LNCAP (cell line): ENCODE results near the gene WWOX.

Experiments used
- TF ChIP-seq, protein P1 (sequence below): fragments of 450-650 bp; IDR thresholded peaks from 2 replicates; pipeline ENCODE4 v1.5.1; 2017; ENCODE audit warnings: mild to moderate bottlenecking

The WWOX gene

DNA sequence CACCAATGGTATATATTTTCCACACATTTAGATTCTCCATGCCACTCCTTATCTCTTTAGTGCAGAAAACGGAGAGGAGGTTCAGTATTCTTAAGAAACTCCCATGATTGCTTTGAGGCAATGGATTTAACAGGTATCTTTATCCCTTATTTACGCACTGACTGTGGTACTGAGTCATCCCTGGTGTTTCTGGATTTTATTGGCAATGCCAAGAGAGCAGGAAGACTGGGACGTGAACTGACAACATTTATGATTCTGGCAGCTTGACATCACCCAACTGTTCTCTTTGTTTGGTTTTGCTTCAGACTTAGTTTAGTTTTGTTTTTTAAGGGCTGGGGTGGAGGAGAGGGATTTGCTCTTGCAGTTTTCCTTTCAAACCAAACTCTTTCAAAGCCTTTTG, 131.4 kb downstream of the WWOX start:
- TF ChIP-seq, protein P1, sequence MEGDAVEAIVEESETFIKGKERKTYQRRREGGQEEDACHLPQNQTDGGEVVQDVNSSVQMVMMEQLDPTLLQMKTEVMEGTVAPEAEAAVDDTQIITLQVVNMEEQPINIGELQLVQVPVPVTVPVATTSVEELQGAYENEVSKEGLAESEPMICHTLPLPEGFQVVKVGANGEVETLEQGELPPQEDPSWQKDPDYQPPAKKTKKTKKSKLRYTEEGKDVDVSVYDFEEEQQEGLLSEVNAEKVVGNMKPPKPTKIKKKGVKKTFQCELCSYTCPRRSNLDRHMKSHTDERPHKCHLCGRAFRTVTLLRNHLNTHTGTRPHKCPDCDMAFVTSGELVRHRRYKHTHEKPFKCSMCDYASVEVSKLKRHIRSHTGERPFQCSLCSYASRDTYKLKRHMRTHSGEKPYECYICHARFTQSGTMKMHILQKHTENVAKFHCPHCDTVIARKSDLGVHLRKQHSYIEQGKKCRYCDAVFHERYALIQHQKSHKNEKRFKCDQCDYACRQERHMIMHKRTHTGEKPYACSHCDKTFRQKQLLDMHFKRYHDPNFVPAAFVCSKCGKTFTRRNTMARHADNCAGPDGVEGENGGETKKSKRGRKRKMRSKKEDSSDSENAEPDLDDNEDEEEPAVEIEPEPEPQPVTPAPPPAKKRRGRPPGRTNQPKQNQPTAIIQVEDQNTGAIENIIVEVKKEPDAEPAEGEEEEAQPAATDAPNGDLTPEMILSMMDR, result no peak

DNA sequence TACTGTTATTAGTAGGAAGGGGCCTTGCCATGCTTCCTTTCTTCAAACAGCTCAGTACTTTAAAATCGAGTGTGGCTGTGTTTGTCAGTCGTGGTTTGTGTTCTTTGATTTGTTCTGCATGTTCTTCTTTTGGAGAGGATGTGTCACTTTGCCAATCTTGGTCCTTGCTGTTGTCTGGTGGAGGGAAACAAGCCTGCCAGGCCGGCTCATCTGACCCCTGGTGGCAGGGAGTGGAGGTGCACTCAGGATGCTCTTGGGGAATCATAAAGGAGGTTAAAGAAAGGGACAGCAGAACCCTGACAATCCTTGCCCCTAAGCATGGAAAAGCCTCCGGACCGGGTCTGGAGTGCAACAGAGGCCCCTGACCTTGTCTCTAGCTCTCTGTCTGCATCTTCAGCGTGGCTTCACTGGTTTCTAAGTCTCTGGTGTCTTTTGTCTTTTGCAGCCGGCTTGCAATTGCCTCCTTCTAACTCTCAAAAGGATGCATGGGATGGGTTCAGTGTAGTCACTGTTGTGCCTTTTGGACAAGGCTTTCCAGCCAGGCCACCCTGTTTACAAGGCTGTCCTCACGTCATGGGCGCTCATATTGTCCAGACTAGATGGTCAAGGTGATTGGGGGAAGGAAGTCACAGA, 135.8 kb downstream of the WWOX start:
- TF ChIP-seq, protein P1, result peak; percentile 89

DNA sequence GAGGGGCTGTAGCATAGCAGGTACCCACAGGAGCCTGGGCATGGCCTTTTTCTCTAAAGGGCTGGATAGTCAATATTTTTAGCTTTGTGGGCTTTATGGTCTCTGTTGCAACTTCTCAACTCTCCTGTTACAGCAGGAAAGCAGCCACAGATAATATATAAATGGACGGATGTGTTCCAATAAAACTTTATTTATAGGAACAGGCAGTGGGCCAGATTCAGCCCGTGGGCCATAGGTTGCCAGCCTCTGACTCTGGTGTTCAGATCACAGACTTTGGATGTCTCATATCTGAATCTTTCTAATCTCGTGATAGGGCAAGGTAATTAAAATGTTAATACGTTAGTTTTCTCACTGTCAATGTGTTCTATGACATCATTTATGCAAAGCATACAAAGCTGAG, 136.4 kb downstream of the WWOX start:
- TF ChIP-seq, protein P1, result no peak

DNA sequence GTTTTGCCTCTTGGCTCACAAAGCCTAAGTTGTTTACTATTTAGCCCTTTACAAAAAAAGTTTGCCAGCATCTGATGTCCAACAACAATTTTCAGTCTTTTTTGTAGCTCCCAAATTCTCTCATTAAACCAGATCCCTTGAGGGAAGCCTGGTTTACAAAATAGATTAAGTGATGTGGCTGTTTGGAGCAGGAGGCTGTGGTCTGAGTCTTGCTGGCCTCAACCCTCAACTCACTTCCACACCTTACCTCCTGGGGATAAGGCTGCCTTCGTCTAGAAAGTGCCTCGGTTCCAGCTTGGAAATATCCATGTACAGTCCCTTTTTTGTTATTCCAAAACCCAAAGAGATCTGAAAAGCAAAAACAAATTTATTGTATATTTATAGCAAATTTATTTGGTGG, 138.4 kb downstream of the WWOX start:
- TF ChIP-seq, protein P1, result no peak

DNA sequence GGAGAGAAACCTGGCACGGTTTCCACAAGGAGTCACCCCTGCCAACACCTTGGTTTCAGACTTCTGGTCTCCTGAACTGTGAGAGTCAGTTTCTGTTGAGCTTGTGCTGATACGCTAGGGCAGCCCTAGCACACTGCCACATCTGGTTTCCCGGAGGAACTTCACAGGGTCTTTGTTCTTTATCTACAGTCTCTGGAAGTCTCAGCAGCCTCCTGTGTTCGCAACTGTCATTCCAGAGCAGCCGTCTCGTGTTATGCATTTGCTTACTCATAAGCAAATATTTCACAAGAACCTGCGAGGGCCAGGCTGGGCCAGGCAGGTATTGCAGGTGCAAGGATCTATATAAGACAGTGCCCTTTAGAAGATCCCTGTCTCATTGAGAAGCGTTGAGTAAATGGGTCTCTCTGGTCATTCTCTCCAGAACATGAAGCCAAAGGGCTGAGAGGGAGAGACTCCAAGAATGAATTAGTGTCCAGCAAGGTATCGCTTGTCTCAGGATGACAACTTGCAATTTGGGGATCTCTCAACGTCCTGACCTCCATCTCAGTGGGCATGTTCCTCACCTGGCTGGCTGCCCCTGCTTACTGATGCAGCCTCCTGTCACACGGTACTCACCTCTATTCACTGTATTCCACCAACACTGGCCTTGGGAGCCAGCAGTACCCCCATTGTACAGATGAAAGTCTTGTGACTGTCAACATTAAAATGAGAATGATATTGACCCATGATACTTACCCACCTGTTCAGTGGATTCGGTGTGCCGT, 141.2 kb downstream of the WWOX start:
- TF ChIP-seq, protein P1, result no peak

DNA sequence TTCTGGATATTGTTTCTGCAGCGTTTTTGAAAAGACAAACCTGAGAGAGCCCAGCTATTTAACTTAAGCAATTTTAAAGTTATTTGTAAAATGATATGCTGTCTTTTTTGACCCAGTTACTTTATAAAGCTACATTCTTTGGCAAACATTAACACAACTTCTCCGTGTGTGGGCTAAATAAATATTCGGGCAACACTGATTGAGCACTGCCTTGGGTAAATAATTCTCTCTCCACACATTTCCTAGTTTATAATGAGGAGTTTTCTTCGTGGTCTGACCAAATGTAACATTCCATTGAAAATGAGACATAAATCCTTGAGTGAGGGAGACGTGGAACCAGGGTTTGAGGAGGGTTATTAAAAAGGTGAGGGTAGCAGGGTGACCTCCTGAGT, 142.8 kb downstream of the WWOX start:
- TF ChIP-seq, protein P1, result no peak

DNA sequence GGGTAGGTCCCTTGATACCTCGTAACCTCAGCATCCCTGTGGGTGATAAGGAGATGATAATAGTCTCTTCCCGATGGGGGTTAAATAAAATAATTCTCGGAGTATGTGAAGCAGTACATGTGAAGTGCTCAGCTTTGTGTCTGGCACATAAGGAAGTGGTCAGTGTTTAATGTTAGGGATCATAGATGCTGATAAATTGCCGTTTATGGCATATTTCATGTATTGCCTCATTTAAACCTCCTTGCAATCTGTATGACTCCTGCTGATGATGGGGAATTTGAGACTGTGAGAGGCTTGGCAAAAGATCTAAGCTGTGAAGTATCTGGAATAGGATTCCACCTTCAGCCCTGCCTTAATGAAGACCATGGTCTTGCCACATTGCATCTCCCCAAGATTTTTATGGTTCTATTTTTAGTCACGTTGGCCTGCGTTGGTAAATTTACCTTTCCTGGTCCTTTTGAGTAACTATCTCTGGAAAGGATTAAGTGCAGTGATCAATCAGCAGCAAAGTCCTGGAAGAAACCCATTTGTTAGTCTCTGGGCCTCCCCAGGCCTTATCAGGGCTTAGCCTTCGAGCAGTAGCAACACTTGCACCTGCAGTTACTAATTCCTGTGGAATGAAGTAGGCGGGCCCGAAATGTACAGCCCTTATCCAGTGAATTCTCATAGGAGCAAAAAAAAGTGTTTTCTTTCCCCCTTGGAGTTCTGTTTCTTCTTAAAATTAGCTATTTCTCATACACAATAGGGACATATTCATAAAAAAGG, 144.9 kb downstream of the WWOX start:
- TF ChIP-seq, protein P1, result no peak
